Activated CD8-positive, alpha-beta T cell treated with anti-CD3 and anti-CD28 coated beads, Interleukin-2, amount 10 ng/mL, durations not matched to agents 7 days and 5 days (primary cell): ENCODE results near the gene UNC80. TPM values are rescaled to one million over a fixed set of nuclear protein-coding genes. Genes with fewer than 3 reads are reported as not detected.

Experiments
- ATAC-seq: fragments of 150-1000 bp; cut with Tn5 transposase; one replicate; pipeline ENCODE4 v1.10.0; 2021; ENCODE audit warnings: moderate library complexity
- CTCF ChIA-PET: fragments of 350-600 bp; sonication (Branson Sonifier 250); formaldehyde crosslinking; loops from one replicate; lab custom pipeline; 2021; ENCODE audit warnings: antibody characterized with exemption; lab: Charles Lee
- POLR2A ChIA-PET: fragments of 350-600 bp; sonication (Branson Sonifier 250); formaldehyde crosslinking; loops from one replicate; lab custom pipeline; 2021; ENCODE audit warnings: antibody characterized with exemption; lab: Charles Lee
- DNase-seq: peaks from one replicate; pipeline ENCODE4 v3.0.0-alpha.2; 2020
- H3K27ac Mint-ChIP-seq: one replicate; pipeline ENCODE4 v1.8.0; 2021; ENCODE audit warnings: mild to moderate bottlenecking, mixed read lengths
- H3K27me3 Mint-ChIP-seq: one replicate; pipeline ENCODE4 v1.8.0; 2021; ENCODE audit warnings: low read depth, mixed read lengths
- H3K36me3 Mint-ChIP-seq: one replicate; pipeline ENCODE4 v1.8.0; 2021; ENCODE audit warnings: low read depth, mixed read lengths
- H3K4me1 Mint-ChIP-seq: one replicate; pipeline ENCODE4 v1.8.0; 2021; ENCODE audit warnings: low read depth, mixed read lengths
- H3K4me3 Mint-ChIP-seq: one replicate; pipeline ENCODE4 v1.8.0; 2021; ENCODE audit warnings: mild to moderate bottlenecking, mixed read lengths
- H3K9me3 Mint-ChIP-seq: one replicate; pipeline ENCODE4 v1.8.0; 2022; ENCODE audit warnings: mixed read lengths; ENCODE audit not compliant: insufficient read depth
- total RNA-seq, 2 experiments: library from RNA; stranded (reverse); gene quantifications; one replicate each; pipeline ENCODE4 v1.2.3, GENCODE V29; 2021

The UNC80 gene
- total RNA-seq, 2 experiments from 2014 or later, result not detected

DNA sequence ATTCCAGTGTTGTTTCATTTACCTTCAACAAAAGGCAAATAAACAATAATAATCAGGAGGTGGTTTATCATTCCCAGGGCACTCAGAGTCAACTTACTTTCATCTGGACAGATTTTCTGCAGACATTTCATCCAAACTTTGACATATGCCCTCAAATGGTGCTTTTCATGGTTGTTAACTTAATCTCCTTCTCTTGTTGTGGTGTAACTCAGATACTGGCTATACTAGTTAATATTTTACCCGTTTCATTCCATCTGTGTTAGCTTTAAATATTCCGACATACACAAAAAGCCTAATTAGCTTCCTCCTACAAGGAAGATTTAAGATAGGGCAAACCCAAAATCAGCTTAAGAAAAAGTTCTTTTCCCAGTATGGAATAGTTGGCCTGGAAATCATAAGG is 186.4 kb downstream of the UNC80 start:
- H3K4me3 Mint-ChIP-seq, result no peak overlapping the region
- no peak for DNase-seq
- POLR2A ChIA-PET, result no interaction called here
- no peak for ATAC-seq
- no peaks in the 10 kb centered on the region for H3K9me3 Mint-ChIP-seq
- CTCF ChIA-PET, result interaction anchor here (1.5 kb wide), 1 partner anchor 9 kb away, joined by 3 read pairs; no protein-coding TSS in a partner anchor
- H3K27me3 Mint-ChIP-seq, result peaks cover 3% of the 10 kb centered on the region
- H3K36me3 Mint-ChIP-seq, result no peaks in the 10 kb centered on the region
- H3K27ac Mint-ChIP-seq, result no peak overlapping the region
- no peaks in the 10 kb centered on the region for H3K4me1 Mint-ChIP-seq

GRCh38 chr2:209960045-209960444 is 188.4 kb downstream of the UNC80 start:
- ATAC-seq (no peak), DNase-seq (no peak)
- H3K4me1 Mint-ChIP-seq, result no peaks in the 10 kb centered on the region
- H3K27me3 Mint-ChIP-seq, result peaks cover 3% of the 10 kb centered on the region
- H3K4me3 Mint-ChIP-seq, result no peak overlapping the region
- ChIA-PET POLR2A (interaction anchor here (0.7 kb wide), 1 partner anchor 46 kb away, joined by 3 read pairs; no protein-coding TSS in a partner anchor), CTCF (no interaction called here)
- no peak overlapping the region for H3K27ac Mint-ChIP-seq
- no peaks in the 10 kb centered on the region for H3K36me3 Mint-ChIP-seq
- H3K9me3 Mint-ChIP-seq, result no peaks in the 10 kb centered on the region

DNA sequence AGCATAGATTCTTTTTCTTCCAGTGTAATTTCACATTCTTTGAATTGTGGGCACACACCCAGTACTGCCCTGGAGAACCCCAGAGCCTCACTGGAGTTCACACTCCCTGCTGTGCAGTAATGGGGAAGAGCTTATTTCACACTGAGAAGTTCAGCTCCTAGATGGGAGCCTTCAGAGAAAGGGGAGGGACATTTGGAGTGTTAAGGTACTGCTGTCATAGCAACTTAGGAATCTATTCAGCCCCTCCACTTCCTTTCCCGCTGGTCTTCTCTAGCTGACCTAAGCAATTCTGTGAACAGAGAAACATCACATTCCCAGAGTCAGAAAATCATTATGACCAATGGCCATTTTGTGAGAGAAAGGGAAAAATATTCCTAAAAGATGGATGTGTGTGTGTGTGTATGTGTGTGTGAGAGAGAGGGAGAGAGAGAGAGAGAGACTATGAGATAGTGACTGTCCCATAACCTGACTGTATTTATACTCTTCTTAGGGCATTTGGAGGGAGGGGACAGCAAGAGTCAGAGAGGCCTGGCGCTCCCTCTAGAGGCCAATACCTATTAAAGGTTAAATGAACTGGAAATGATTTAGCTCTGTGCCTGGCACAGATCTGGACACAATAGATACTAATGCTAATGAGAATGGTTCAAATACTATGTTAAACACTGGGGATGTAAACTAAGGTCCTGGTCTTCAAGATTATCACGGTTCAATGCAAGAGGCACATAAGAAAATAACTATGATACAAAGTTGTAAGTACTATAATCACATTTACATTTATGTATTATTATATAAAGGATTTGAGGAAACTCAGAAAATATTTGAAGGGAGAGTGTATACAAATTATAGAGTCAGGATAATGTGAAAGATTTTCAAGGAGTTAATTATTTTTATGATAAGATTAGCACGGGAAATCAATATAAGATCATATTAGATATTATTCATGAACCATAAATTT is 189.3 kb downstream of the UNC80 start:
- no peak overlapping the region for H3K27ac Mint-ChIP-seq

DNA sequence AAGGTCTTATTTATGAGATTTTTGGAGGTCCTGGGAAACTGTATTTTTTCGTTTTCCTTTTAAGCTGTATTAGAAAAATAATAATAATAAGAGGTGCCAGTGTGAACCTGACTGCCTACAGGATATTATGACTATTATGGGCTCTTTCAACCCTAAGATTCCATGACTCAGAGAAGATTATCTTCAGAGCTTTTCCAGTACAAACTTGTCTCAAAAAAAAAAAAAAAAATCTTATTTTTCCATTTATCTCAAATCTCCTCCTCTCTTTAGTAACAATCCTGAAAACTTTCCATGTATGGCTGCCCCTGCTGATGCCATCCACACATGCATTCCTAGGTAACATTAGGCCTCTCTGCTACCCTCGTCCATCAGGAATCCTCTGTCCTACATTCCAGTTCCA is 194.1 kb downstream of the UNC80 start:
- no peak overlapping the region for H3K27ac Mint-ChIP-seq
- H3K36me3 Mint-ChIP-seq, result no peaks in the 10 kb centered on the region
- H3K9me3 Mint-ChIP-seq, result no peaks in the 10 kb centered on the region
- ATAC-seq (no peak), DNase-seq (no peak)
- no peak overlapping the region for H3K4me3 Mint-ChIP-seq
- ChIA-PET CTCF (interaction anchor here (1.1 kb wide), 1 partner anchor 11 kb away, joined by 3 read pairs; no protein-coding TSS in a partner anchor), POLR2A (no interaction called here)
- H3K27me3 Mint-ChIP-seq, result no peaks in the 10 kb centered on the region
- H3K4me1 Mint-ChIP-seq, result no peaks in the 10 kb centered on the region

More for the DNA sequence above, 189.3 kb downstream of the UNC80 start:
- DNase-seq, result peak; percentile 53
- no peaks in the 10 kb centered on the region for H3K4me1 Mint-ChIP-seq
- H3K4me3 Mint-ChIP-seq, result no peak overlapping the region
- CTCF ChIA-PET, result interaction anchor here (0.6 to 1.7 kb wide), 11 partner anchors 8 to 1566 kb away, joined by 3 to 5 read pairs (median 3); no protein-coding TSS in a partner anchor
- H3K36me3 Mint-ChIP-seq, result no peaks in the 10 kb centered on the region
- ATAC-seq, result peak; percentile 57
- POLR2A ChIA-PET, result interaction anchor here (0.6 to 0.7 kb wide), 3 partner anchors 45 to 244 kb away, joined by 3 to 4 read pairs (median 3); no protein-coding TSS in a partner anchor
- H3K9me3 Mint-ChIP-seq, result no peaks in the 10 kb centered on the region
- H3K27me3 Mint-ChIP-seq, result peaks cover 3% of the 10 kb centered on the region

DNA sequence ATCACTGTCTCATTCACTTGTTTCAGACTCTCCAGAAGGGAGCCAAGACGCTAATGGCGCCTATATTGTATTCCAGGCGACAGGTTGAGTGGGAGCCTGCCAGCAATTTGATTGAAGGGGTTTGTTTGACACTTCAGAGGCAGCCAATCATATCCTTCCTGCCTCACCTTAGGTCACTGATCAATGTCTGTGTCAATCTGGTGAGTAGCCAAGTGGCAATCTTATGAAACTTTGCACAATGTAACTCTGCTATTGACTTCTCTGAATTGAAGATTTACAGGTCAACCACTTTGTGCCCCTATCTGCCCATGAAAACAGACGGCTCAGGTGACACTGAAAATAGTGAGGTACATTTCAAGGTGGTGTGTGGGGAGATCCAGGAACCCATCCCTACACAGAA is 198.1 kb downstream of the UNC80 start:
- H3K9me3 Mint-ChIP-seq, result no peaks in the 10 kb centered on the region
- H3K4me3 Mint-ChIP-seq, result no peak overlapping the region
- no peaks in the 10 kb centered on the region for H3K36me3 Mint-ChIP-seq
- H3K27ac Mint-ChIP-seq, result no peak overlapping the region
- ATAC-seq (no peak), DNase-seq (no peak)
- peaks cover 9% of the 10 kb centered on the region for H3K27me3 Mint-ChIP-seq
- ChIA-PET POLR2A (no interaction called here), CTCF (interaction anchor here (1.0 kb wide), 1 partner anchor 8 kb away, joined by 4 read pairs; no protein-coding TSS in a partner anchor)
- H3K4me1 Mint-ChIP-seq, result no peaks in the 10 kb centered on the region

DNA sequence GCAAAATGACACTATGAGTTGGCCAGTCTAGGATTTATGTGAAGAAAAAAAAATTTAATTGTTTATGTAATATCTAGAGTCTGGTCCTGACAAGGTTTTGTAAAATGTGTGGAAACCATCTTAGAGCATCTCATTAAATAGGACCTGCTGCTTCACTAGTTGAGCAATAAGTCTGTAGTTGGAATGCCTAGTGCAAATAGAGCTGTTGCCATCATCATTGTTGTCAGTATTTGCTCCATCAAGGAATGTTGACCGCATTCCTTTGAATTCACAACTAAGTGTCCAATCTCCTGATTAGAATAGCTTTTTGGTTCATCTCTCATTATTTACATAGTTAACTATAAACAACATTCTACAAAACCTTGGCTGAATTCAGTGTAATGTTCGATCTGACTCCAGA is 198.6 kb downstream of the UNC80 start:
- H3K27me3 Mint-ChIP-seq, result peaks cover 9% of the 10 kb centered on the region
- no peaks in the 10 kb centered on the region for H3K36me3 Mint-ChIP-seq
- H3K27ac Mint-ChIP-seq, result no peak overlapping the region
- H3K4me1 Mint-ChIP-seq, result no peaks in the 10 kb centered on the region
- ChIA-PET CTCF (no interaction called here), POLR2A (no interaction called here)
- H3K9me3 Mint-ChIP-seq, result no peaks in the 10 kb centered on the region
- ATAC-seq, result no peak
- no peak overlapping the region for H3K4me3 Mint-ChIP-seq
- no peak for DNase-seq

GRCh38 chr2:209970711-209971110 is 199.1 kb downstream of the UNC80 start:
- POLR2A ChIA-PET, result no interaction called here
- DNase-seq (no peak), ATAC-seq (no peak)
- no peaks in the 10 kb centered on the region for H3K4me1 Mint-ChIP-seq
- H3K27me3 Mint-ChIP-seq, result peaks cover 9% of the 10 kb centered on the region
- no peak overlapping the region for H3K27ac Mint-ChIP-seq
- H3K36me3 Mint-ChIP-seq, result no peaks in the 10 kb centered on the region
- no peak overlapping the region for H3K4me3 Mint-ChIP-seq
- no peaks in the 10 kb centered on the region for H3K9me3 Mint-ChIP-seq
- CTCF ChIA-PET, result no interaction called here

DNA sequence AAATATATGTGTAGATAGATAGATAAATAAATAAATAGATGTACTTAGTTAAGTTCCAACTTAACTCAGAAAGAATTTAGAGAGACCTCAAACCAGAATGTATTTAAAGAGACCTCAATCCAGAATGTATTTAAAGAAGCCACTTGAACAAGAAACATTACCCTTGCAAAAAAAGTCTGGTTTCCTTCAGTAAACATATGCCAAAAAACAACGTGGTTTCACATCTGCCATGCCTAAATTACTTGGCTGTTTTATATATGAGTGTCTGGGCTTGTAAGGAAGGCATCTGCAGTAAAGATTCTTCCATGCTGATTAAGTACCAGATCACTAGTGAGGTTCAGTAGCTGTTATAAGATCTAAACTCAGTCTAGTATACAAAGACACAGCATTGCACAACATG is 201.7 kb downstream of the UNC80 start:
- no peak overlapping the region for H3K4me3 Mint-ChIP-seq
- ATAC-seq, result no peak
- no peaks in the 10 kb centered on the region for H3K9me3 Mint-ChIP-seq
- DNase-seq, result no peak
- no peaks in the 10 kb centered on the region for H3K4me1 Mint-ChIP-seq
- ChIA-PET CTCF (interaction anchor here (1.0 kb wide), 1 partner anchor 12 kb away, joined by 3 read pairs; no protein-coding TSS in a partner anchor), POLR2A (no interaction called here)
- H3K36me3 Mint-ChIP-seq, result no peaks in the 10 kb centered on the region
- H3K27me3 Mint-ChIP-seq, result peaks cover 9% of the 10 kb centered on the region
- no peak overlapping the region for H3K27ac Mint-ChIP-seq

DNA sequence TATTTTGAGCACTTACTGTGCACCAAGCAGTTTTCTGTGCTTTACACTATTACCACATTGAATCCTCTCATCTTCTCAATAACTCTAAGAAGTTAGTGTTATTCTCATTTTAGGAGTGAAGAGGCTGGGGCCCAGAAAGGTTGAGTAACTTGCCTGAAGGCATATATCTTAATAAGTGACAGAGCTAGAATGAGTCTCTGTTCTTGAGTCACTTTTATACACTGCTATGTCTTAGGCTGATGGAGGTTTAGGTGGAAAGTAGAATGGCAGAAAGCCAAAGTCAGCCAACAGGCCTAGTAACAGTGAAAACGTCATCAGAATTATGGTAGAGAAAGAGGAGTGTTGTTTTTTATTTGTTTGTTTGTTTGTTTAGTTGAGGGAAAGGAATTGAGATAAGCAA is 202.9 kb downstream of the UNC80 start:
- POLR2A ChIA-PET, result no interaction called here
- CTCF ChIA-PET, result interaction anchor here (1.1 to 1.3 kb wide), 2 partner anchors 221 to 224 kb away, joined by 3 read pairs; no protein-coding TSS in a partner anchor
- Mint-ChIP-seq H3K4me1 (no peaks in the 10 kb centered on the region), H3K9me3 (no peaks in the 10 kb centered on the region), H3K27ac (no peak overlapping the region), H3K27me3 (peaks cover 9% of the 10 kb centered on the region), H3K4me3 (no peak overlapping the region), H3K36me3 (no peaks in the 10 kb centered on the region)
- ATAC-seq, result no peak
- no peak for DNase-seq

DNA sequence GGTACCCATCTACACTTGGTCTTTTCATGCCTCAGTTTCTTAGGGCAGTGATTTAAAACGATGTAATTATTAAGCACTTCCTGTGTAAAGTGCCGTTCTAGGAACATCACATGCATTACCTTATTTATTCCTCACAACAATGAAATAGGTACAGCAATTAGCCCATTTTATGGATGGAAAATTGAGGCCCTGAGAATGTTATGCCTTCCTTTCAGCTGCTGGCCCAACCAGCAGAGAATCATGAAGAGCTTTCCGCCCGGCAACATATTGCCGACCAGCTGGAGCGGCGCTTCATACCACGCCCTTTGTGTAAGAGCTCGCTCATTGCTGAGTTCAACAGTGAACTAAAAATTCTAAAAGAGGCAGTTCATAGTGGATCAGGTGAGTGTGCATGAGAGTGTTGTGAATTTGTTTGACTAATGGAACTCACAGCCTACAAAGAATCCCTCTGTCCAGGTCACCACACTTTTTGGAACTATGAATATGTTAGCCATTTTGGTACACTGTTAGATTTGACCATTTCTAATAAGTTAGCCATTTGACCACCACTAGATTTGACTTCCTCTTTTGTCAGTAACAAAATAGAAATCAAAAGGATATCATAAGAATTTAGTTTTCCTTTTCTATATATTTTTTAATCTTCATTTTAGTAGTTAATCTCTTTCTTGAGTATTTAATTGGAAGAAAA is 205.2 kb downstream of the UNC80 start:
- CTCF ChIA-PET, result interaction anchor here (0.7 to 3.2 kb wide), 9 partner anchors 9 to 222 kb away, joined by 3 to 16 read pairs (median 3); no protein-coding TSS in a partner anchor
- ATAC-seq (no peak), DNase-seq (no peak)
- H3K36me3 Mint-ChIP-seq, result no peaks in the 10 kb centered on the region
- H3K4me3 Mint-ChIP-seq, result no peak overlapping the region
- peaks cover 7% of the 10 kb centered on the region for H3K27me3 Mint-ChIP-seq
- POLR2A ChIA-PET, result no interaction called here
- H3K4me1 Mint-ChIP-seq, result no peaks in the 10 kb centered on the region
- no peak overlapping the region for H3K27ac Mint-ChIP-seq
- H3K9me3 Mint-ChIP-seq, result no peaks in the 10 kb centered on the region

DNA sequence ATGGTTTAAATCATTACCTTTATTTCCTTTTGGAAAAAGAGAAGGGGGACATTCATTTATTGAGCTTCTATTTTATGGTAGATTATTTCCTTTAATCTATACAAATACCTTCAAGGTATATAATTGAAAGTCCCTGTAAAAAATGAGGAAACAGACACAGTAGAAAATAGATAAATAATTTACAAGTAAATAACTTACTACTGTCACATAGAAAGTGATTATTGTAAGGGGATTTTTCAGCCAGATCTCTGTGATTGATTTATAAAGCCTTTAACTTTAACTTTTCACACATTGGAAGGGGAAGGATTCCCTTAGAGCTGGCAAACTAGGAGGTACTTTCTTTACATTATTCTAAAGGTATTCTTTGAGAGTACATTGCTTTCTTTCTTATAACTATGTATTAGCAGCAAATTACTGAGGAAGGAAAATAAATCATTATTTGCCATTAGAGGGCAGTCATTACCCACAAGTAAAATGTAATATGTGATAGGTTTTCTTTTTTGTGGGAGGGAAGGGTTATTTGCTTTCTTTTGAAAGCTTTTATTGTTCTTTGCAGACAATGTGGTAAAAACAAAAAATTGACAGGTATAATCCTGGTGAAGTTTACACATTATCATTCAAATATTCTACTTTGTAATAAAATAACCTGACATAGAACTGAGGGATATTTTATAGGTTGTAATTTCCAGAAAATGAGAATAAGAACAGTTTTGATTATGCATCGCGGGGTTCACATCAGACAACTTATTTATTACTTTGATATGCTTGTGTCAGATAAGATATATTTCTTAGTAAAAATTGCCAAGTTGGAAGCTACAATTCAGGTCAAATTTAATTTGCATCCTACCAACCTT is 206.0 kb downstream of the UNC80 start:
- Mint-ChIP-seq H3K4me1 (no peaks in the 10 kb centered on the region), H3K36me3 (no peaks in the 10 kb centered on the region), H3K27ac (no peak overlapping the region), H3K27me3 (peaks cover 8% of the 10 kb centered on the region), H3K4me3 (no peak overlapping the region), H3K9me3 (no peaks in the 10 kb centered on the region)
- no peak for DNase-seq
- POLR2A ChIA-PET, result interaction anchor here (0.6 kb wide), 1 partner anchor 18 kb away, joined by 3 read pairs; no protein-coding TSS in a partner anchor
- ATAC-seq, result no peak
- CTCF ChIA-PET, result interaction anchor here (0.7 to 3.2 kb wide), 9 partner anchors 8 to 221 kb away, joined by 3 to 16 read pairs (median 3); no protein-coding TSS in a partner anchor
